Neural crest cell (in vitro differentiated cells): ENCODE data around the gene SAMD14. TPM values are rescaled to one million over a fixed set of nuclear protein-coding genes. Genes with fewer than 3 reads are reported as not detected.

Experiments used
- DNase-seq: peaks from one replicate; pipeline ENCODE4 v3.0.0; 2021; ENCODE audit warnings: low read depth, mixed read lengths, low spot score
- H3K27ac Mint-ChIP-seq: one replicate; pipeline ENCODE4 v1.8.0; 2021; ENCODE audit warnings: mild to moderate bottlenecking, mixed read lengths; ENCODE audit not compliant: unreplicated experiment
- H3K27me3 Mint-ChIP-seq: 2 replicates; pipeline ENCODE4 v1.8.0; 2021; ENCODE audit warnings: low read depth, mild to moderate bottlenecking, mixed read lengths
- H3K36me3 Mint-ChIP-seq: 2 replicates; pipeline ENCODE4 v1.8.0; 2021; ENCODE audit warnings: low read depth, mild to moderate bottlenecking, mixed read lengths
- H3K4me1 Mint-ChIP-seq: 2 replicates; pipeline ENCODE4 v1.8.0; 2021; ENCODE audit warnings: mixed read lengths
- H3K4me3 Mint-ChIP-seq: one replicate; pipeline ENCODE4 v1.8.0; 2021; ENCODE audit warnings: mild to moderate bottlenecking, mixed read lengths
- H3K9me3 Mint-ChIP-seq: 2 replicates; pipeline ENCODE4 v1.8.0; 2021; ENCODE audit warnings: mixed read lengths
- CTCF ChIP-seq: fragments of 200-600 bp; sonication (generic); conservative IDR thresholded peaks from 2 replicates; pipeline ENCODE4 v1.5.0; 2021; ENCODE audit warnings: antibody characterized with exemption, mild to moderate bottlenecking
- total RNA-seq: library from RNA; stranded (reverse); gene quantifications from 2 replicates; pipeline ENCODE4 v1.2.1, GENCODE V29; 2021

The SAMD14 gene
- total RNA-seq, 1 donor from 2014 or later: 28.7 TPM

- Mint-ChIP-seq H3K9me3 (no peaks in the 10 kb centered on the region), H3K4me3 (peak overlapping the region; percentile 9), H3K36me3 (peaks cover 28% of the 10 kb centered on the region)
These were observed 11.2 kb upstream of the SAMD14 start for GRCh38 chr17:50141026-50141744.

GRCh38 chr17:50139950-50140885 is 10.3 kb upstream of the SAMD14 start:
- DNase-seq: peak; percentile 78
- Mint-ChIP-seq H3K4me1 (peaks cover 14% of the 10 kb centered on the region), H3K27me3 (peaks cover 2% of the 10 kb centered on the region), H3K4me3 (peak overlapping the region; percentile 79), H3K9me3 (no peaks in the 10 kb centered on the region), H3K27ac (peak overlapping the region; percentile 57), H3K36me3 (peaks cover 28% of the 10 kb centered on the region)
- peak; percentile 91 for TF ChIP-seq CTCF

More at GRCh38 chr17:50141026-50141744, 11.2 kb upstream of the SAMD14 start:
- no peak overlapping the region for H3K27ac Mint-ChIP-seq
- H3K4me1 Mint-ChIP-seq: peaks cover 22% of the 10 kb centered on the region
- peaks cover 2% of the 10 kb centered on the region for H3K27me3 Mint-ChIP-seq
- no peak for TF ChIP-seq CTCF
- DNase-seq: no peak

- TF ChIP-seq CTCF: no peak
- Mint-ChIP-seq H3K27me3 (peaks cover 2% of the 10 kb centered on the region), H3K4me3 (no peak overlapping the region), H3K4me1 (peaks cover 13% of the 10 kb centered on the region), H3K9me3 (no peaks in the 10 kb centered on the region), H3K36me3 (peaks cover 28% of the 10 kb centered on the region), H3K27ac (no peak overlapping the region)
- DNase-seq: no peak
These were observed 9.3 kb upstream of the SAMD14 start for GRCh38 chr17:50139185-50139783.

GRCh38 chr17:50137042-50137441 is 7.1 kb upstream of the SAMD14 start:
- TF ChIP-seq CTCF: no peak
- Mint-ChIP-seq H3K4me3 (peak overlapping the region; percentile 53), H3K27me3 (peaks cover 2% of the 10 kb centered on the region), H3K36me3 (peaks cover 19% of the 10 kb centered on the region), H3K9me3 (no peaks in the 10 kb centered on the region), H3K27ac (no peak overlapping the region), H3K4me1 (peaks cover 6% of the 10 kb centered on the region)
- no peak for DNase-seq

GRCh38 chr17:50136096-50136687 is 6.2 kb upstream of the SAMD14 start:
- TF ChIP-seq CTCF: no peak
- Mint-ChIP-seq H3K27me3 (peaks cover 8% of the 10 kb centered on the region), H3K27ac (no peak overlapping the region), H3K4me3 (no peak overlapping the region), H3K4me1 (peaks cover 13% of the 10 kb centered on the region), H3K36me3 (peaks cover 15% of the 10 kb centered on the region), H3K9me3 (no peaks in the 10 kb centered on the region)
- no peak for DNase-seq
